GM23248 (cell line): ENCODE data around the gene KAZN.

Source experiments
- EZH2 ChIP-seq: fragments of 200-600 bp; sonication (generic); IDR thresholded peaks from 2 replicates; pipeline ENCODE4 v1.6.1; 2018; ENCODE audit warnings: antibody characterized with exemption, mild to moderate bottlenecking; ENCODE audit not compliant: insufficient read depth, poor library complexity, severe bottlenecking
- EZH2phosphoT487 ChIP-seq: fragments of 200-600 bp; sonication (generic); IDR thresholded peaks from 2 replicates; pipeline ENCODE4 v1.6.1; 2018; ENCODE audit warnings: antibody characterized with exemption, moderate library complexity, mild to moderate bottlenecking, low read depth; ENCODE audit not compliant: insufficient read depth

DNA sequence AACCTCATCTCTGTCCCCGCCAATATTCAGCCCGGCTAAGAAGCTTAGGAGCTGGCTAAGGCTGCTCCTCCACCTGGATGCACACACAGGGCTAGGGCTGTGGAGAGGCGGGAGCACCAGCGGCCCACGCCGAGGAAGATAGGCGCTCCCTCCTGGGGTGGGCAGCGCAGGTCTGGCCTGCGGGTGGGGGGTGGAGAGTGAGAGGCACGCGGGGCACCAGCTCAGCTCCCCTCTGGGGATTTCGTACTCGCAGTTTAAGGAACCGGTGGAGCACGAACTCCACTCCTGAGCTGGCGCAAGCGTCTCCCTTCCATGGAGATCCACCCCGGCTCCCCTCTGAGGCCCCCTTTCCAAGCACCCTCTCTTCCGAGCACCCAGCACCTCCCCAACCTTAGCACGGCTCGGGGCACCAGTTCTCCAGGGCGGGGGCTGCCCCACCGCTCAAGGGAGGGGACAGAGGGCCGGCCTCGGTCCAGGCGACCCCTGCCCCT lies 433 bp upstream of the KAZN start:
- no peak for TF ChIP-seq EZH2phosphoT487
- no peak for TF ChIP-seq EZH2
